BLaER1 treated with 17β-estradiol and CSF1 and Interleukin-3, amounts not matched to agents 10 nM and 100 nM (cell line): ENCODE measurements around the gene CTDNEP1.

ENCODE experiments used
- H3K27ac ChIP-seq, 11 experiments: shearing (Covaris generic); formaldehyde crosslinking; 2 replicates each; pipeline ENCODE4 v1.8.1; 2022
- H3K27me3 ChIP-seq, 11 experiments: shearing (Covaris generic); formaldehyde crosslinking; 2 replicates each; pipeline ENCODE4 v1.8.1; 2022
- H3K36me3 ChIP-seq, 11 experiments: shearing (Covaris generic); formaldehyde crosslinking; 2 replicates each; pipeline ENCODE4 v1.8.1; 2022
- H3K4me1 ChIP-seq, 10 experiments: shearing (Covaris generic); formaldehyde crosslinking; 2 replicates each; pipeline ENCODE4 v1.8.1; 2022
- H3K4me2 ChIP-seq, 11 experiments: shearing (Covaris generic); formaldehyde crosslinking; 2 replicates each; pipeline ENCODE4 v1.8.1; 2022
- H3K4me3 ChIP-seq, 10 experiments: shearing (Covaris generic); formaldehyde crosslinking; 2 replicates each; pipeline ENCODE4 v1.8.1; 2022
- H3K9ac ChIP-seq, 11 experiments: shearing (Covaris generic); formaldehyde crosslinking; 2 replicates each; pipeline ENCODE4 v1.8.1; 2022
- H3K9me3 ChIP-seq, 11 experiments: shearing (Covaris generic); formaldehyde crosslinking; replicated peaks in 1 of 11; 2 replicates each; pipeline ENCODE4 v1.8.1; 2022
- H4K20me1 ChIP-seq, 11 experiments: shearing (Covaris generic); formaldehyde crosslinking; 2 replicates each; pipeline ENCODE4 v1.8.1; 2022
- Cebpa-rat ChIP-seq, 11 experiments: shearing (Covaris generic); IDR thresholded peaks; 2 replicates each; pipeline ENCODE4 v1.8.1; 2022

Gene CTDNEP1

GRCh38 chr17:7281953-7282751 lies 30.6 kb upstream of the CTDNEP1 start:
- H4K20me1 ChIP-seq, result no peaks in the 10 kb centered on the region; a peak in 2 of 22 replicates
- no peak for TF ChIP-seq Cebpa-rat (IDR thresholded peaks at IDR 0.05)
- H3K27ac ChIP-seq, result peak overlapping the region in 9 of 11 experiments; percentile 8 to 74 (median 45); a peak in 10 of 22 replicates
- H3K36me3 ChIP-seq, result no peaks in the 10 kb centered on the region
- peak overlapping the region; percentile 98 to 100 (median 100) for H3K4me2 ChIP-seq
- H3K9me3 ChIP-seq, result no peaks in the 10 kb centered on the region
- H3K9ac ChIP-seq, result peak overlapping the region; percentile 55 to 83 (median 72); a peak in 21 of 22 replicates
- peaks cover 26 to 46% (median 36%) of the 10 kb centered on the region in 10 experiments for H3K4me1 ChIP-seq
- peaks cover 7 to 16% (median 11%) of the 10 kb centered on the region in 11 experiments; a peak in 19 of 22 replicates for H3K27me3 ChIP-seq
- peak overlapping the region; percentile 58 to 75 (median 64) for H3K4me3 ChIP-seq

GRCh38 chr17:7281074-7281952 lies 29.8 kb upstream of the CTDNEP1 start, which contains the start of gene SLC2A4:
TSS of gene SLC2A4 (plus strand) at chr17:7281718. CDS start at chr17:7281935, 217 bp downstream.
- no peaks in the 10 kb centered on the region for H3K9me3 ChIP-seq
- peak within 1 kb of the TSS; percentile 58 to 75 (median 64) for H3K4me3 ChIP-seq
- TF ChIP-seq Cebpa-rat (IDR thresholded peaks at IDR 0.05), result no peak
- no peaks in the 10 kb centered on the region for H3K36me3 ChIP-seq
- H4K20me1 ChIP-seq, result no peaks in the 10 kb centered on the region; a peak in 2 of 22 replicates
- H3K27me3 ChIP-seq, result peaks cover 7 to 16% (median 11%) of the 10 kb centered on the region in 11 experiments; a peak in 19 of 22 replicates
- H3K9ac ChIP-seq, result peak within 1 kb of the TSS; percentile 55 to 83 (median 72); a peak in 21 of 22 replicates
- H3K27ac ChIP-seq, result peak within 1 kb of the TSS in 10 of 11 experiments; percentile 18 to 85 (median 72); a peak in 19 of 22 replicates
- peaks cover 24 to 37% (median 29%) of the 10 kb centered on the region in 10 experiments for H3K4me1 ChIP-seq
- peak within 1 kb of the TSS; percentile 98 to 100 (median 100) for H3K4me2 ChIP-seq

GRCh38 chr17:7280519-7281073 lies 29.1 kb upstream of the CTDNEP1 start:
- Histone ChIP-seq H3K9me3 (no peaks in the 10 kb centered on the region), H3K4me3 (peak overlapping the region; percentile 58 to 75 (median 64)), H3K9ac (peak overlapping the region; percentile 43 to 83 (median 71); a peak in 21 of 22 replicates), H3K27me3 (peaks cover 7 to 16% (median 11%) of the 10 kb centered on the region in 11 experiments; a peak in 19 of 22 replicates), H3K4me1 (peaks cover 24 to 35% (median 26%) of the 10 kb centered on the region in 10 experiments), H3K4me2 (peak overlapping the region; percentile 98 to 100 (median 100)), H3K36me3 (no peaks in the 10 kb centered on the region), H4K20me1 (no peaks in the 10 kb centered on the region; a peak in 2 of 22 replicates), H3K27ac (peak overlapping the region in 10 of 11 experiments; percentile 18 to 85 (median 72); a peak in 19 of 22 replicates)
- TF ChIP-seq Cebpa-rat (IDR thresholded peaks at IDR 0.05), result no peak

GRCh38 chr17:7279448-7279847 lies 27.9 kb upstream of the CTDNEP1 start:
- Histone ChIP-seq H3K4me1 (peaks cover 24 to 35% (median 26%) of the 10 kb centered on the region in 10 experiments), H3K36me3 (no peaks in the 10 kb centered on the region), H3K27me3 (peaks cover 7 to 16% (median 11%) of the 10 kb centered on the region in 11 experiments; a peak in 19 of 22 replicates), H3K9me3 (no peaks in the 10 kb centered on the region), H3K4me2 (no peak overlapping the region), H3K9ac (no peak overlapping the region), H3K4me3 (no peak overlapping the region), H3K27ac (no peak overlapping the region), H4K20me1 (no peaks in the 10 kb centered on the region; a peak in 2 of 22 replicates)
- no peak for TF ChIP-seq Cebpa-rat (IDR thresholded peaks at IDR 0.05)

GRCh38 chr17:7266784-7267183 lies 15.2 kb upstream of the CTDNEP1 start:
- Histone ChIP-seq H3K27me3 (peaks cover 11 to 44% (median 37%) of the 10 kb centered on the region in 11 experiments), H3K4me2 (peak overlapping the region in 1 of 11 experiments; percentile 26; a peak in 4 of 22 replicates), H3K9ac (no peak overlapping the region), H3K27ac (no peak overlapping the region), H3K4me1 (peaks cover 6 to 43% (median 19%) of the 10 kb centered on the region in 10 experiments; a peak in 17 of 20 replicates), H4K20me1 (peaks cover 0 to 6% (median 0%) of the 10 kb centered on the region in 11 experiments; a peak in 2 of 22 replicates), H3K9me3 (no peaks in the 10 kb centered on the region), H3K36me3 (no peaks in the 10 kb centered on the region), H3K4me3 (no peak overlapping the region)
- no peak for TF ChIP-seq Cebpa-rat (IDR thresholded peaks at IDR 0.05)

GRCh38 chr17:7263801-7264078 lies 12.2 kb upstream of the CTDNEP1 start:
- peaks cover 17 to 22% (median 19%) of the 10 kb centered on the region in 11 experiments for H3K36me3 ChIP-seq
- H3K27me3 ChIP-seq, result peaks cover 27 to 75% (median 68%) of the 10 kb centered on the region in 11 experiments
- H3K27ac ChIP-seq, result peak overlapping the region in 3 of 11 experiments; percentile 43 to 62 (median 52); a peak in 6 of 22 replicates
- peak overlapping the region in 4 of 10 experiments; percentile 44 to 62 (median 56); a peak in 7 of 20 replicates for H3K4me3 ChIP-seq
- peaks cover 0 to 33% (median 21%) of the 10 kb centered on the region in 11 experiments; a peak in 15 of 22 replicates for H4K20me1 ChIP-seq
- H3K9ac ChIP-seq, result peak overlapping the region in 2 of 11 experiments; percentile 46 to 51; a peak in 2 of 22 replicates
- H3K9me3 ChIP-seq, result no peaks in the 10 kb centered on the region
- H3K4me2 ChIP-seq, result peak overlapping the region in 8 of 11 experiments; percentile 61 to 100 (median 84); a peak in 16 of 22 replicates
- H3K4me1 ChIP-seq, result peaks cover 19 to 74% (median 44%) of the 10 kb centered on the region in 10 experiments
- TF ChIP-seq Cebpa-rat (IDR thresholded peaks at IDR 0.05), result no peak

- peaks cover 27 to 79% (median 70%) of the 10 kb centered on the region in 11 experiments for H3K27me3 ChIP-seq
- H3K4me3 ChIP-seq, result peak overlapping the region in 8 of 10 experiments; percentile 10 to 62 (median 46); a peak in 14 of 20 replicates
- H3K36me3 ChIP-seq, result peaks cover 23 to 27% (median 25%) of the 10 kb centered on the region in 11 experiments
- peaks cover 0 to 35% (median 24%) of the 10 kb centered on the region in 11 experiments; a peak in 15 of 22 replicates for H4K20me1 ChIP-seq
- peak overlapping the region; percentile 22 to 100 (median 79) for H3K4me2 ChIP-seq
- H3K27ac ChIP-seq, result peak overlapping the region in 5 of 11 experiments; percentile 6 to 62 (median 52); a peak in 8 of 22 replicates
- peaks cover 19 to 79% (median 47%) of the 10 kb centered on the region in 10 experiments for H3K4me1 ChIP-seq
- H3K9ac ChIP-seq, result peak overlapping the region in 4 of 11 experiments; percentile 46 to 80 (median 63); a peak in 8 of 22 replicates
- TF ChIP-seq Cebpa-rat (IDR thresholded peaks at IDR 0.05), result no peak
- H3K9me3 ChIP-seq, result no peaks in the 10 kb centered on the region
These were observed 11.6 kb upstream of the CTDNEP1 start for GRCh38 chr17:7262935-7263800.
